Liver (tissue), 9 donors: ENCODE data around the gene PRIMA1. TPM values are rescaled to one million over a fixed set of nuclear protein-coding genes. Genes with fewer than 3 reads are reported as not detected.

ENCODE experiments used
- DNase-seq: peaks from one replicate; pipeline ENCODE4 v3.0.0-alpha.2; 2017; ENCODE audit warnings: low spot score
- H3K27ac ChIP-seq, 2 donors: one replicate each; pipeline ENCODE4 v1.7.0; 2013; ENCODE audit warnings: inconsistent platforms in 2 of 2, low read length in 2 of 2, control low read depth in 1 of 2, low read depth in 1 of 2, mild to moderate bottlenecking in 1 of 2
- H3K27me3 ChIP-seq, 4 donors: one replicate each; pipeline versions ENCODE4 v1.6.1 to v1.7.0; 2013; ENCODE audit warnings: low read length in 3 of 4, inconsistent platforms in 1 of 4, mild to moderate bottlenecking in 1 of 4, moderate library complexity in 1 of 4; ENCODE audit not compliant: control insufficient read depth in 4 of 4, insufficient read depth in 4 of 4
- H3K36me3 ChIP-seq, 4 donors: one replicate each; pipeline versions ENCODE4 v1.6.1 to v1.7.0; 2013; ENCODE audit warnings: low read length in 3 of 4, mild to moderate bottlenecking in 3 of 4, low read depth in 1 of 4, moderate library complexity in 1 of 4; ENCODE audit not compliant: control insufficient read depth in 4 of 4, insufficient read depth in 3 of 4
- H3K4me1 ChIP-seq, 4 donors: one replicate each; pipeline versions ENCODE4 v1.6.1 to v1.7.0; 2013; ENCODE audit warnings: low read length in 3 of 4, mild to moderate bottlenecking in 3 of 4, moderate library complexity in 1 of 4; ENCODE audit not compliant: control insufficient read depth in 4 of 4, insufficient read depth in 4 of 4
- H3K4me3 ChIP-seq, 3 donors: one replicate each; pipeline versions ENCODE4 v1.6.1 to v1.7.0; 2013; ENCODE audit warnings: low read length in 3 of 3, control low read depth in 1 of 3, low read depth in 1 of 3, mild to moderate bottlenecking in 1 of 3
- H3K9ac ChIP-seq, 2 donors: one replicate each; pipeline ENCODE4 v1.7.0; 2013; ENCODE audit warnings: low read length in 2 of 2, mild to moderate bottlenecking in 2 of 2, moderate library complexity in 2 of 2, control low read depth in 1 of 2, low read depth in 1 of 2
- H3K9me3 ChIP-seq, 4 donors: one replicate each; pipeline versions ENCODE4 v1.6.1 to v1.7.0; 2013; ENCODE audit warnings: low read length in 3 of 4; ENCODE audit not compliant: control insufficient read depth in 4 of 4
- ATF3 ChIP-seq: IDR thresholded peaks from 2 replicates; pipeline ENCODE4 v1.6.1; 2016; ENCODE audit warnings: antibody characterized with exemption
- EGR1 ChIP-seq, 2 donors: IDR thresholded peaks; 2 replicates each; pipeline ENCODE4 v1.6.1; 2016 to 2018; ENCODE audit warnings: antibody characterized with exemption in 2 of 2, low read depth in 2 of 2
- FOXA1 ChIP-seq: IDR thresholded peaks from 2 replicates; pipeline ENCODE4 v1.6.1; 2016; ENCODE audit warnings: antibody characterized with exemption
- FOXA2 ChIP-seq: IDR thresholded peaks from 2 replicates; pipeline ENCODE4 v1.6.1; 2016; ENCODE audit warnings: antibody characterized with exemption
- GABPA ChIP-seq, 2 donors: IDR thresholded peaks in 1 of 2; conservative IDR thresholded peaks in 1 of 2; 2 replicates each; pipeline ENCODE4 v1.6.1; 2016; ENCODE audit warnings: antibody characterized with exemption in 2 of 2, mild to moderate bottlenecking in 1 of 2, moderate library complexity in 1 of 2
- HNF4A ChIP-seq, 2 donors: conservative IDR thresholded peaks; 2 replicates each; pipeline ENCODE4 v1.6.1; 2016; ENCODE audit warnings: antibody characterized with exemption in 2 of 2, mild to moderate bottlenecking in 2 of 2
- HNF4G ChIP-seq: IDR thresholded peaks from 2 replicates; pipeline ENCODE4 v1.6.1; 2016; ENCODE audit warnings: antibody characterized with exemption
- JUND ChIP-seq, 2 donors: IDR thresholded peaks; 2 replicates each; pipeline ENCODE4 v1.6.1; 2016; ENCODE audit warnings: antibody characterized with exemption in 2 of 2
- NR2F2 ChIP-seq: IDR thresholded peaks from 2 replicates; pipeline ENCODE4 v1.6.1; 2016; ENCODE audit warnings: antibody characterized with exemption
- RAD21 ChIP-seq, 2 donors: IDR thresholded peaks; 2 replicates each; pipeline ENCODE4 v1.6.1; 2016; ENCODE audit warnings: antibody characterized with exemption in 2 of 2, mild to moderate bottlenecking in 2 of 2
- RXRA ChIP-seq, 2 donors: IDR thresholded peaks; 2 replicates each; pipeline ENCODE4 v1.6.1; 2017 to 2018; ENCODE audit warnings: antibody characterized with exemption in 2 of 2, mild to moderate bottlenecking in 1 of 2
- SP1 ChIP-seq: IDR thresholded peaks from 2 replicates; pipeline ENCODE4 v1.6.1; 2018; ENCODE audit warnings: antibody characterized with exemption, mild to moderate bottlenecking
- TAF1 ChIP-seq: conservative IDR thresholded peaks from 2 replicates; pipeline ENCODE4 v1.6.1; 2016; ENCODE audit warnings: antibody characterized with exemption, mild to moderate bottlenecking
- YY1 ChIP-seq: IDR thresholded peaks from 2 replicates; pipeline ENCODE4 v1.6.1; 2016; ENCODE audit warnings: antibody characterized with exemption, mild to moderate bottlenecking
- ZBTB33 ChIP-seq: IDR thresholded peaks from 2 replicates; pipeline ENCODE4 v1.6.1; 2016; ENCODE audit warnings: antibody characterized with exemption
- WGBS: extraction: QIAGEN DNeasy Blood & Tissue Kit; methylation state at CpG from one replicate; pipeline ENCODE4 v1.1.7; 2013; 5-methylcytosine and 5-hydroxymethylcytosine counted together
- polyA plus RNA-seq, 2 donors: library from polyadenylated mRNA; stranded (reverse) in 1 of 2; unstranded in 1 of 2; fragments of 200-250 nt in 1 of 2; fragments of >200 nt in 1 of 2; fragmentation: Nextera tagmentation in 1 of 2; extraction: Ambion mirVana in 1 of 2; gene quantifications; one replicate each; pipeline versions ENCODE4 v1.2.1 to v1.2.3, GENCODE V29; 2013 to 2015
- total RNA-seq, 2 donors: library from RNA; depleted of rRNA; stranded (reverse); fragments of >200 nt; gene quantifications; one replicate each; pipeline ENCODE4 v1.2.3, GENCODE V29; 2014
- TF ChIP-seq, protein P1 (sequence below): IDR thresholded peaks from 2 replicates; pipeline ENCODE4 v1.6.1; 2016; ENCODE audit warnings: antibody characterized with exemption
- TF ChIP-seq, protein P2 (sequence below): fragments of 150-350 bp; IDR thresholded peaks from 2 replicates; pipeline ENCODE4 v1.5.1; 2017; ENCODE audit warnings: improper control_type of control experiment, low read depth, low read length; ENCODE audit not compliant: missing input control
- TF ChIP-seq, protein P3 (sequence below): IDR thresholded peaks from 2 replicates; pipeline ENCODE4 v1.6.1; 2016; ENCODE audit warnings: antibody characterized with exemption, mild to moderate bottlenecking
- donor health status: healthy.
- donor health status: healthy.
- donor health status: healthy.
- donor health status: healthy.
- donor health status: healthy.

Gene PRIMA1
- total and polyA plus RNA-seq, 4 donors, result 0.08 to 0.38 (median 0.13) TPM; not detected in 1

GRCh38 chr14:93682459-93682858, 105.8 kb downstream of the PRIMA1 start:
- Histone ChIP-seq H3K9ac (no peak overlapping the region), H3K4me1 (no peaks in the 10 kb centered on the region), H3K4me3 (no peak overlapping the region), H3K27me3 (peaks cover 0 to 4% (median 0%) of the 10 kb centered on the region in 4 donors), H3K36me3 (no peaks in the 10 kb centered on the region), H3K9me3 (peaks cover 0 to 1% (median 0%) of the 10 kb centered on the region in 4 donors), H3K27ac (no peak overlapping the region)
- no peak for DNase-seq
- TF ChIP-seq ATF3, result no peak
- TF ChIP-seq EGR1 (IDR thresholded peaks at IDR 0.05; ENCODE audit: low read depth in 2 of 2), result no peak
- TF ChIP-seq NR2F2, result no peak
- TF ChIP-seq RAD21 (IDR thresholded peaks at IDR 0.05), result no peak
- no peak for TF ChIP-seq FOXA1
- 76% methylated on average over 2 of the region's 2 CpGs for WGBS

DNA sequence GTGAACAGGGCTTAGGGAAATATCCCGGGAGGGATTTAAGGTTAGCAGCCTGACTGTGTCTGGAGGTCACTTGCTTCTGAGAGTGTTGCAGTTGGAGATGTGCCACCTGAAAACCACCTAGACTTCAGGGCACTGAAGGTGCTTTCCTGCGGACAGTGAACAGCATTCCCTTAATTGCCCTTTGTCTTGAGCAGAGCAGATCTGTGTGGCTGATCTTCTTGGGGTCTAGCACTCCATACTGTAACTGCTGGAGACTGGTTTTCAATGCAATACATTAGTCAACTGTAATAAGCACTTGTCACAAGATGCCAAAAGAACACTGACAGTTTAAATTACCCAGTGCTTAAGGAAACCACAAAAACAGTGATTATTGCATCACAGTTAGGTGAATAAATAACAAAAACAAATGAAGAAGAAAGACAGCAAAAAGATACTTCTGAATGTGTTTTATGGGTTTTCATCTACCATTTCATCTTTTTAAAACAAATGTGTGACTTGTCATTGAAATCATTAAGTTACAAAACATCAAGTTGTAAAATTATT, 111.8 kb downstream of the PRIMA1 start:
- no peak overlapping the region for H3K27ac ChIP-seq
- DNase-seq, result no peak
- no peak overlapping the region for H3K4me3 ChIP-seq
- no peak overlapping the region for H3K9ac ChIP-seq
- no peaks in the 10 kb centered on the region for H3K36me3 ChIP-seq
- no peaks in the 10 kb centered on the region for H3K27me3 ChIP-seq
- H3K9me3 ChIP-seq, result peaks cover 0 to 1% (median 0%) of the 10 kb centered on the region in 4 donors
- no peak for TF ChIP-seq EGR1 (IDR thresholded peaks at IDR 0.05; ENCODE audit: low read depth in 2 of 2)
- TF ChIP-seq FOXA1, result no peak
- no peak for TF ChIP-seq FOXA2
- no peak for TF ChIP-seq HNF4A (conservative IDR thresholded peaks at IDR 0.05)
- TF ChIP-seq, protein P1, sequence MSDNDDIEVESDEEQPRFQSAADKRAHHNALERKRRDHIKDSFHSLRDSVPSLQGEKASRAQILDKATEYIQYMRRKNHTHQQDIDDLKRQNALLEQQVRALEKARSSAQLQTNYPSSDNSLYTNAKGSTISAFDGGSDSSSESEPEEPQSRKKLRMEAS, result no peak
- no peak for TF ChIP-seq TAF1
- TF ChIP-seq JUND (IDR thresholded peaks at IDR 0.05), result no peak
- TF ChIP-seq YY1, result no peak
- TF ChIP-seq, protein P2, sequence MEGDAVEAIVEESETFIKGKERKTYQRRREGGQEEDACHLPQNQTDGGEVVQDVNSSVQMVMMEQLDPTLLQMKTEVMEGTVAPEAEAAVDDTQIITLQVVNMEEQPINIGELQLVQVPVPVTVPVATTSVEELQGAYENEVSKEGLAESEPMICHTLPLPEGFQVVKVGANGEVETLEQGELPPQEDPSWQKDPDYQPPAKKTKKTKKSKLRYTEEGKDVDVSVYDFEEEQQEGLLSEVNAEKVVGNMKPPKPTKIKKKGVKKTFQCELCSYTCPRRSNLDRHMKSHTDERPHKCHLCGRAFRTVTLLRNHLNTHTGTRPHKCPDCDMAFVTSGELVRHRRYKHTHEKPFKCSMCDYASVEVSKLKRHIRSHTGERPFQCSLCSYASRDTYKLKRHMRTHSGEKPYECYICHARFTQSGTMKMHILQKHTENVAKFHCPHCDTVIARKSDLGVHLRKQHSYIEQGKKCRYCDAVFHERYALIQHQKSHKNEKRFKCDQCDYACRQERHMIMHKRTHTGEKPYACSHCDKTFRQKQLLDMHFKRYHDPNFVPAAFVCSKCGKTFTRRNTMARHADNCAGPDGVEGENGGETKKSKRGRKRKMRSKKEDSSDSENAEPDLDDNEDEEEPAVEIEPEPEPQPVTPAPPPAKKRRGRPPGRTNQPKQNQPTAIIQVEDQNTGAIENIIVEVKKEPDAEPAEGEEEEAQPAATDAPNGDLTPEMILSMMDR, result no peak
- no peak for TF ChIP-seq GABPA (IDR thresholded peaks at IDR 0.05 in 1 of 2, conservative IDR thresholded peaks at IDR 0.05 in 1 of 2)
- TF ChIP-seq ZBTB33, result no peak
- TF ChIP-seq, protein P3, sequence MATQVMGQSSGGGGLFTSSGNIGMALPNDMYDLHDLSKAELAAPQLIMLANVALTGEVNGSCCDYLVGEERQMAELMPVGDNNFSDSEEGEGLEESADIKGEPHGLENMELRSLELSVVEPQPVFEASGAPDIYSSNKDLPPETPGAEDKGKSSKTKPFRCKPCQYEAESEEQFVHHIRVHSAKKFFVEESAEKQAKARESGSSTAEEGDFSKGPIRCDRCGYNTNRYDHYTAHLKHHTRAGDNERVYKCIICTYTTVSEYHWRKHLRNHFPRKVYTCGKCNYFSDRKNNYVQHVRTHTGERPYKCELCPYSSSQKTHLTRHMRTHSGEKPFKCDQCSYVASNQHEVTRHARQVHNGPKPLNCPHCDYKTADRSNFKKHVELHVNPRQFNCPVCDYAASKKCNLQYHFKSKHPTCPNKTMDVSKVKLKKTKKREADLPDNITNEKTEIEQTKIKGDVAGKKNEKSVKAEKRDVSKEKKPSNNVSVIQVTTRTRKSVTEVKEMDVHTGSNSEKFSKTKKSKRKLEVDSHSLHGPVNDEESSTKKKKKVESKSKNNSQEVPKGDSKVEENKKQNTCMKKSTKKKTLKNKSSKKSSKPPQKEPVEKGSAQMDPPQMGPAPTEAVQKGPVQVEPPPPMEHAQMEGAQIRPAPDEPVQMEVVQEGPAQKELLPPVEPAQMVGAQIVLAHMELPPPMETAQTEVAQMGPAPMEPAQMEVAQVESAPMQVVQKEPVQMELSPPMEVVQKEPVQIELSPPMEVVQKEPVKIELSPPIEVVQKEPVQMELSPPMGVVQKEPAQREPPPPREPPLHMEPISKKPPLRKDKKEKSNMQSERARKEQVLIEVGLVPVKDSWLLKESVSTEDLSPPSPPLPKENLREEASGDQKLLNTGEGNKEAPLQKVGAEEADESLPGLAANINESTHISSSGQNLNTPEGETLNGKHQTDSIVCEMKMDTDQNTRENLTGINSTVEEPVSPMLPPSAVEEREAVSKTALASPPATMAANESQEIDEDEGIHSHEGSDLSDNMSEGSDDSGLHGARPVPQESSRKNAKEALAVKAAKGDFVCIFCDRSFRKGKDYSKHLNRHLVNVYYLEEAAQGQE, result no peak
- no peak for TF ChIP-seq RXRA (IDR thresholded peaks at IDR 0.05)
- TF ChIP-seq HNF4G, result no peak
- no peak for TF ChIP-seq SP1
- no peak for TF ChIP-seq ATF3
- no peak for TF ChIP-seq NR2F2
- TF ChIP-seq RAD21 (IDR thresholded peaks at IDR 0.05), result no peak
- H3K4me1 ChIP-seq, result no peaks in the 10 kb centered on the region
- WGBS, result 92% methylated on average over 2 of the region's 2 CpGs
